ENCODE measurements around the gene CLCA1. TPM values are rescaled to one million over a fixed set of nuclear protein-coding genes. Genes with fewer than 3 reads are reported as not detected.
A peak's percentile ranks its signal among the peaks of the same experiment; 100 is the strongest.
"Not testable (repeated sequence)": the region's sequence is repeated elsewhere in the genome, so short reads cannot be mapped to it uniquely, and the experiment has no call there.

Gene CLCA1
- total RNA-seq, 1 donor from 2014 or later: 0.05 TPM

DNA sequence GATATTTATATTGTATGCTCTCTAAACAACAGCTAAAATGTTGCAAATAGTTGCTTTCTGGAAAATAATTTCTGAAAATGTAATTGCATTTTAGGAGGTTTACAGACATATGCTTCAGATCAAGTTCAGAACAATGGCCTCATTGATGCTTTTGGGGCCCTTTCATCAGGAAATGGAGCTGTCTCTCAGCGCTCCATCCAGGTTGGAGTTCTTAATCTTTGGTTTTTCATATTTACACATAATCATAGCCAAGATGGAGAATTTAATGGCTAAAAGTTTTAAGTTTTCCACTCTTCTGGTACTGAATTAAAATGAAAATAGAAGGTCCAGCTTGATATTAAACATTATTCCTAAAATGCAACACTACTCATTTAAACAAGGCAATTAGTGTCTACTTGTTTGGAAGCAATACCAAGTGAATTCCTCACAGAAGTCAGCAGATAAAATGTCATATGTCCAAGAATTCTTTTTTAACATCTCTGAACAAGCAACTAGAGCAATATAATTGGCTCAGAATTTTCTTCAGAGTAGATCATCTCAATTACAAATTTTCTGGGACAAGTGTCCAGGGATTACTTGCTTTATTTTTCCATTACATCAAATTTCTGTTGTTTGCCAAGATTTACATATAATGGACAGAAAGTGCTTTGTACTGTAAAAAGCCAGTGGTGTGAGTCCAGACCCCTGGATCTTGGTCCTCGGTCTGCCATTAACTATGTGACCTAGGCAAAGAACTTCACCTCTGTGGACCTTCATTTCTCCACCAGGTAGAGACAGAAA is 22.6 kb downstream of the CLCA1 start:
- H3K36me3 ChIP-seq: no peaks in the 10 kb centered on the region
- H3K4me3 ChIP-seq: no peak overlapping the region
- intact Hi-C loops (cut with micrococcal nuclease): no loop called here
- no peaks in the 10 kb centered on the region for H3K9me3 ChIP-seq (replicated peaks)
- H3K27me3 ChIP-seq (ENCODE audit: low read depth): no peaks in the 10 kb centered on the region
- TF ChIP-seq, protein P1, sequence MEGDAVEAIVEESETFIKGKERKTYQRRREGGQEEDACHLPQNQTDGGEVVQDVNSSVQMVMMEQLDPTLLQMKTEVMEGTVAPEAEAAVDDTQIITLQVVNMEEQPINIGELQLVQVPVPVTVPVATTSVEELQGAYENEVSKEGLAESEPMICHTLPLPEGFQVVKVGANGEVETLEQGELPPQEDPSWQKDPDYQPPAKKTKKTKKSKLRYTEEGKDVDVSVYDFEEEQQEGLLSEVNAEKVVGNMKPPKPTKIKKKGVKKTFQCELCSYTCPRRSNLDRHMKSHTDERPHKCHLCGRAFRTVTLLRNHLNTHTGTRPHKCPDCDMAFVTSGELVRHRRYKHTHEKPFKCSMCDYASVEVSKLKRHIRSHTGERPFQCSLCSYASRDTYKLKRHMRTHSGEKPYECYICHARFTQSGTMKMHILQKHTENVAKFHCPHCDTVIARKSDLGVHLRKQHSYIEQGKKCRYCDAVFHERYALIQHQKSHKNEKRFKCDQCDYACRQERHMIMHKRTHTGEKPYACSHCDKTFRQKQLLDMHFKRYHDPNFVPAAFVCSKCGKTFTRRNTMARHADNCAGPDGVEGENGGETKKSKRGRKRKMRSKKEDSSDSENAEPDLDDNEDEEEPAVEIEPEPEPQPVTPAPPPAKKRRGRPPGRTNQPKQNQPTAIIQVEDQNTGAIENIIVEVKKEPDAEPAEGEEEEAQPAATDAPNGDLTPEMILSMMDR (IDR thresholded peaks at IDR 0.05; ENCODE audit: borderline replicate concordance): no peak
- H3K27ac ChIP-seq (replicated peaks): no peak overlapping the region
- no peak for DNase-seq
- H3K4me1 ChIP-seq: peaks cover 3% of the 10 kb centered on the region

DNA sequence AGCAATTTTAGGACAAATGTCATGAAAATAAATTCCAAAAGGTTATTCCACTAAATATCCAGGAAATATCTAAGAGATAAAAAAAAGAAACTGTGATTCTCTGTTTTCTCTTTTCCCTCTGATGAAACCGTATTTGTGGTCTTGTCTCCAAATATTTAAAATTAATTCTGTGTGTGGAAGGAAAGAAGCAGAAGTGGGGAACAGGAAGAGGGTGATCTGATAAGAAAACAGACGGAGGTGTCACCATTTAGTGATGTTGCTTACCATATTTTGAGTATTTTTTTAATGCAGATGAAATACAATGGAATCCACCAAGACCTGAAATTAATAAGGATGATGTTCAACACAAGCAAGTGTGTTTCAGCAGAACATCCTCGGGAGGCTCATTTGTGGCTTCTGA is 29.6 kb downstream of the CLCA1 start:
- Histone ChIP-seq H3K9me3 (replicated peaks) (no peaks in the 10 kb centered on the region), H3K4me1 (peaks cover 25% of the 10 kb centered on the region), H3K4me3 (no peak overlapping the region), H3K27ac (replicated peaks) (no peak overlapping the region), H3K27me3 (ENCODE audit: low read depth) (no peaks in the 10 kb centered on the region), H3K36me3 (no peaks in the 10 kb centered on the region)
- intact Hi-C loops (cut with micrococcal nuclease): no loop called here
- TF ChIP-seq, protein P1 (IDR thresholded peaks at IDR 0.05; ENCODE audit: borderline replicate concordance): no peak
- no peak for DNase-seq

DNA sequence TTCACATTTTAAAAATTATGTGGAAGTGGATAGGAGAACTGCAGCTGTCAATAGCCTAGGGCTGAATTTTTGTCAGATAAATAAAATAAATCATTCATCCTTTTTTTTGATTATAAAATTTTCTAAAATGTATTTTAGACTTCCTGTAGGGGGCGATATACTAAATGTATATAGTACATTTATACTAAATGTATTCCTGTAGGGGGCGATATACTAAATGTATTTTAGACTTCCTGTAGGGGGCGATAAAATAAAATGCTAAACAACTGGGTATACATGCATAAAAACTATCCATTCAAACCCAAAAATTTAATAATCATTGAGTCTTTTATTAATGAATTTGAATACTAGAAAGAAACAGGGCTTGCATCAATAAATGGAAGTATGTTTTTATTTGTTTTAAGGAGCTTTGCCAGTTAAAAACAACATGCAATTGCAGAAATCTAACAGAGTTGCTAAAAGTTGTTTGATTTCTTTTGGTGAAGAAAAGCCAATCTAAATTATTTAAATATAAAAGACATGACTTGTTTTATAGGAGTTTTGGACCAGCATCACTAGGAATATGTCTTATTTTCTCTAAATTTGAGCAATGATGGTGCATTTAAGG is 31.4 kb downstream of the CLCA1 start:
- TF ChIP-seq, protein P1 (IDR thresholded peaks at IDR 0.05; ENCODE audit: borderline replicate concordance): peak; percentile 81
- DNase-seq: no peak
- H3K36me3 ChIP-seq: no peaks in the 10 kb centered on the region
- H3K4me3 ChIP-seq: no peak overlapping the region
- intact Hi-C loops (cut with micrococcal nuclease): no loop called here
- H3K27me3 ChIP-seq (ENCODE audit: low read depth): no peaks in the 10 kb centered on the region
- H3K4me1 ChIP-seq: peaks cover 43% of the 10 kb centered on the region
- no peaks in the 10 kb centered on the region for H3K9me3 ChIP-seq (replicated peaks)
- H3K27ac ChIP-seq (replicated peaks): peak overlapping the region; percentile 82

DNA sequence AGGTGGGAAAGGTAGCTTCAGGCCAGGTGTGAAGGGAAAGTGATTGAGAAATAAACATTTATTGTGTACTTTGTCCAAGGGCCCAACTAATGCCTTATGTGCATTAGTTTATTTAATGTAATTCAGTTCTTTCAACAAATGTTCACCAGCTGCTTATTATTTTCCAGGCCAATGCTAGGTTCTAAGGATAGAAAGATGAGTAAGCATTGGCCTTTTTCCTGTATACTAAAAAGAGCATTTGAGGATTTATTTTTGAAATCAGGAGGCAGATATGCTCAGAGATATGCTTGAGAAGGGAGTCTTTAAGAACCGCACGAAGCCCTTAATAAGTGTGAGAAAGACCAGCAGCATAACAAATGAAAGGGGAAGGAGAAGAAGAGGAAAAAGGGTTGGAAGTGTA is 32.0 kb downstream of the CLCA1 start:
- intact Hi-C loops (cut with micrococcal nuclease): no loop called here
- TF ChIP-seq, protein P1 (IDR thresholded peaks at IDR 0.05; ENCODE audit: borderline replicate concordance): no peak
- Histone ChIP-seq H3K4me1 (peaks cover 48% of the 10 kb centered on the region), H3K27ac (replicated peaks) (peak overlapping the region; percentile 82), H3K36me3 (no peaks in the 10 kb centered on the region), H3K9me3 (replicated peaks) (no peaks in the 10 kb centered on the region), H3K27me3 (ENCODE audit: low read depth) (no peaks in the 10 kb centered on the region), H3K4me3 (no peak overlapping the region)
- DNase-seq: no peak

DNA sequence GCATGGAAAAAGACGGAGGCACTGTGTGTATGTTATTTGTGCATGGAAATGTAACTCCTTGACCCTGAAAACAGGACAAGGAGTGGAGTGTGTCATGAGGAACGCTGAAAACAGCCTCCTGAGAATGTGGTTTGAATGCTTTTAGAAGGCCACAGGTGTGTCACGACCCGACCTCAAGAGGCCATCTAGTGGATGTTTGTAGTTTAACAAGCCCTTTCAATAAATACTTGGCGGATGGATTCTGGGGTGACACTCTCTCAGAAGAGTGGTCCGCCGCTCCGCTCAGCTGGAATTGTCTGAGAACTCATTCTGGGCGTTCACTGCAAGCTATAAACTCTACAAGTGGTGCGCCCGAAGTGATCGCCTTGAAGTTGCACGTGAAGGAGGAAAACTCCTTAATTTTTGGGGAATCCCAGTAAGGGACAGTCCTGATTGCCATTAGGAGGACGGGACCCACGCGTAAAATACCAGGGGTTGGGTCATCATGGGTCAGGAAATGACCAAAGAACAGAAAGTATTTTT is 33.5 kb downstream of the CLCA1 start:
- TF ChIP-seq, protein P1 (IDR thresholded peaks at IDR 0.05; ENCODE audit: borderline replicate concordance): peak; percentile 59
- DNase-seq; H3K27me3 ChIP-seq (ENCODE audit: low read depth); H3K9me3 ChIP-seq (replicated peaks); intact Hi-C loops (cut with micrococcal nuclease); H3K36me3 ChIP-seq: not testable (repeated sequence)
- Histone ChIP-seq H3K4me3 (peak overlapping the region; percentile 59), H3K27ac (replicated peaks) (peak overlapping the region; percentile 82), H3K4me1 (peaks cover 48% of the 10 kb centered on the region)

Measured in left ventricle myocardium inferior (tissue), 1 donor.